ENCODE measurements around the gene UNC5A.

The UNC5A gene

DNA sequence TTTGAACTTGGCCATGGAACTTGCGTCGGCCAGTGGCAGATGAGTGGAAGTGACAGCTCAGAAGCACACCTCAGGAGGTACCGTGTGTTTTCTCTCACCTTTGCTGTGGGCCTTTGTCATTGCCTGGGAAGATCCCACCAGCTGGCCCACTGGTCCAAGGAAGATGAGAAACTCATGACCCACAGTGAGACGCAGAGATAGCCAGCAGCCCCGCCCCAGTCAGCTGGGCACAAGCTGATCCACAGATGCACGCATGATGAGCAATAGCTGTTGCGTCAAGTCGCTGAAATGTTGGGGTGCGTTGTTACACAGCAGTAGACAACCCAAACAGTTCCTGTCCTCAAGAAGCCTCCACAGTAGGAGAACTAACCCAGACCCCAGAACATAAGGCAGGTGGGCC, 30.8 kb upstream of the UNC5A start:
- H3K27me3 ChIP-seq (replicated peaks; ENCODE audit: control insufficient read depth, insufficient read depth, low read length) = peaks cover 4% of the 10 kb centered on the region
- DNase-seq (ENCODE audit: extremely low read depth, insufficient read length) = no peak
- TF ChIP-seq, protein P1, sequence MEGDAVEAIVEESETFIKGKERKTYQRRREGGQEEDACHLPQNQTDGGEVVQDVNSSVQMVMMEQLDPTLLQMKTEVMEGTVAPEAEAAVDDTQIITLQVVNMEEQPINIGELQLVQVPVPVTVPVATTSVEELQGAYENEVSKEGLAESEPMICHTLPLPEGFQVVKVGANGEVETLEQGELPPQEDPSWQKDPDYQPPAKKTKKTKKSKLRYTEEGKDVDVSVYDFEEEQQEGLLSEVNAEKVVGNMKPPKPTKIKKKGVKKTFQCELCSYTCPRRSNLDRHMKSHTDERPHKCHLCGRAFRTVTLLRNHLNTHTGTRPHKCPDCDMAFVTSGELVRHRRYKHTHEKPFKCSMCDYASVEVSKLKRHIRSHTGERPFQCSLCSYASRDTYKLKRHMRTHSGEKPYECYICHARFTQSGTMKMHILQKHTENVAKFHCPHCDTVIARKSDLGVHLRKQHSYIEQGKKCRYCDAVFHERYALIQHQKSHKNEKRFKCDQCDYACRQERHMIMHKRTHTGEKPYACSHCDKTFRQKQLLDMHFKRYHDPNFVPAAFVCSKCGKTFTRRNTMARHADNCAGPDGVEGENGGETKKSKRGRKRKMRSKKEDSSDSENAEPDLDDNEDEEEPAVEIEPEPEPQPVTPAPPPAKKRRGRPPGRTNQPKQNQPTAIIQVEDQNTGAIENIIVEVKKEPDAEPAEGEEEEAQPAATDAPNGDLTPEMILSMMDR (IDR thresholded peaks at IDR 0.05; ENCODE audit: insufficient read depth, low read length, poor library complexity, severe bottlenecking) = no peak

DNA sequence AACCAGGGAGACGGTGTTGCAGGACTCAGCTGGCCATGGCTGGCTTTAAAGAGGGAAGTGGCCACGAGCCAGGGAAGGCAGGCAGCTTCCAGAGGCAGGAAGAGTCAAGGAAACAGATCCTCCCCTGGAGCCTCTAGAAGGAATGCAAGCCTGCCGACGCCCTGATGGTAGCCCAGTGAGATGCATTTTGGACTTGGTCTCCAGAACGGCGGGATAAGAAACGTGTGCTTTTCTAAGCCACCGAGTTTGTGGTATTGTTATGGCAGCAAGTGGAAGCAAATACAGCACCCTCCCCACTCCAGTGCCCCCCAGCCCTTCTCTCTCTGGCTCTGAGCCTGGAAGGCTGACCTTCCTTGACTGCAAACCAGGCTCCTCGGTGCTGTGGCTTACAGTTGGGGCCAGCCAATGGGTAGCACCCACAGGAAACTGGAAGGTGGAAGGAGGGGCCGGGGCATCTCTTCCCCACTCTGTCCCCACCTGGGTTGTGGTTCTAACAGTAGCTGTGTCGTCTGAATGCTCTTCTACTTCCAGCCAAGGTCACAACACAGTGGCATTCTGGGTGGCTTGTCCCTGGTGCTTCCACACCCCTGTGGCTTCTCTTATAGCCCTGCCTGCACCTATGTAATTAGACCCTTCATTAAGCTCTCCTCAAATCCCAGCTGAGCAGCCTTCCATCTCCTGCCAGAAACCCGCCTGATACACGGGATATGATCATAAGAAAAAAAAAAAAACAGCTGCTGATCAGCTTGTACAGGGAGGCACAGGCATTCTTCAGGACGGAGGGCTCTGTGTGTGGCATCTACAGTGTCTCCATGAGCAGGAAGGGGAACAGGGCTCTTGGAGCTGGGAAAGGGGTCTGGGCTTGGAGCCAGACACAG, 29.9 kb upstream of the UNC5A start:
- Histone ChIP-seq H3K4me3 (replicated peaks; ENCODE audit: low read depth, low read length) (no peak overlapping the region), H3K27me3 (replicated peaks; ENCODE audit: control insufficient read depth, insufficient read depth, low read length) (peaks cover 2% of the 10 kb centered on the region), H3K36me3 (ENCODE audit: control insufficient read depth, insufficient read depth, low read length) (no peaks in the 10 kb centered on the region)
- DNase-seq (ENCODE audit: extremely low read depth, insufficient read length) = no peak
- TF ChIP-seq, protein P1 (IDR thresholded peaks at IDR 0.05; ENCODE audit: insufficient read depth, low read length, poor library complexity, severe bottlenecking) = no peak

More for the DNA sequence above, 30.8 kb upstream of the UNC5A start:
- H3K36me3 ChIP-seq (ENCODE audit: control insufficient read depth, insufficient read depth, low read length) = no peaks in the 10 kb centered on the region
- H3K4me3 ChIP-seq (replicated peaks; ENCODE audit: low read depth, low read length) = no peak overlapping the region

GRCh38 chr5:176781054-176781375, 29.3 kb upstream of the UNC5A start:
- DNase-seq (ENCODE audit: extremely low read depth, insufficient read length) = no peak
- Histone ChIP-seq H3K36me3 (ENCODE audit: control insufficient read depth, insufficient read depth, low read length) (no peaks in the 10 kb centered on the region), H3K4me3 (replicated peaks; ENCODE audit: low read depth, low read length) (no peak overlapping the region), H3K27me3 (replicated peaks; ENCODE audit: control insufficient read depth, insufficient read depth, low read length) (peaks cover 2% of the 10 kb centered on the region)
- TF ChIP-seq, protein P1 (IDR thresholded peaks at IDR 0.05; ENCODE audit: insufficient read depth, low read length, poor library complexity, severe bottlenecking) = no peak

- TF ChIP-seq, protein P1 (IDR thresholded peaks at IDR 0.05; ENCODE audit: insufficient read depth, low read length, poor library complexity, severe bottlenecking) = no peak
- H3K27me3 ChIP-seq (replicated peaks; ENCODE audit: control insufficient read depth, insufficient read depth, low read length) = peaks cover 2% of the 10 kb centered on the region
- H3K4me3 ChIP-seq (replicated peaks; ENCODE audit: low read depth, low read length) = no peak overlapping the region
- DNase-seq (ENCODE audit: extremely low read depth, insufficient read length) = no peak
- H3K36me3 ChIP-seq (ENCODE audit: control insufficient read depth, insufficient read depth, low read length) = no peaks in the 10 kb centered on the region
These were observed 28.5 kb upstream of the UNC5A start for GRCh38 chr5:176781638-176782570.

DNA sequence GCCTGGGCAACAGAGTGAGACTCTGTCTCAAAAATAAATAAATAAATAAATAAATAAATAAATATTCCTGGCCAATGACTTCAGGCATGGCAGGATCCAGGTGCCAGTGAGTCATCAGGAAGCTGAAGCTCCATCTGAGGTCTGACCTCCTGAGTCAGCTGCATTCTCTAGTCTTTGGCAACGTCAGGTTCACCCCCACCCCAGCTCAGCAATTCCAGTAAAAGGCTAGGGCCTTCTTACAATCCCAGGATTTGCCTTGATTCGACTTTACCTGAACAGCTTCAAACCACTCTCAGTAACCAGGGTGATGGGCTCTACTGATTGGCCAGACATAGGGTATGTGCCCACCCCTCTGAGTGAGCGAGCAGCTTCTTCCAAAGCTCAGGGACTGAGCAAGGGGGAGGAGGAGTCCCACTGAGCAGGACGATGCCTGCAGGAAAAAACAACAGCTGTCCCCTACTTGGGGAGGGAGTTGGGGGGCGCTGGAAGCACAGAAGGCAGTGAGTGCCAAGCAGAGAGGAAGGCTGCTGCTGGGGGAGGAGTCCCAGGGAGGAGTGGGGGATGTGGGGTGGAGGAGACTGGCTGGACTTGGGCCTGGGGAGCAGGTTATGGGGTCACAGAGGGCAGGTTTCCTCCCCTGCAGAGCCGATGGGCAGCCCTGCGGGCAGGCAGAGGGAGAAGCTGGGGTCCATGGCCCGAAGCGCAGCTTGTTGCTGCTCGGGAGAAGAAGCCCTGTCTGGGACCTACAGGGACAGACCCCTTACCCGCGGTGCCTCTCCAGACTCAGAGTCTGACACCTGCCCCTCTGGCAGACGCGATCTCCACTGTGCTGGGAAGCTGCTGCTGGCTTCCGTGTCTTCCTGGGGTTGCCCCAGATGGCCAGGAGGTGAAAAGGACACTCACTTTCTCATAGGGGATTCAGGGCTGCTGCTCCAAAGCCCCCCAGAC, 25.9 kb upstream of the UNC5A start:
- no peak for DNase-seq (ENCODE audit: extremely low read depth, insufficient read length)
- Histone ChIP-seq H3K36me3 (ENCODE audit: control insufficient read depth, insufficient read depth, low read length) (no peaks in the 10 kb centered on the region), H3K27me3 (replicated peaks; ENCODE audit: control insufficient read depth, insufficient read depth, low read length) (no peaks in the 10 kb centered on the region; the same call in 1 of the 2 replicates), H3K4me3 (replicated peaks; ENCODE audit: low read depth, low read length) (no peak overlapping the region)
- TF ChIP-seq, protein P1 (IDR thresholded peaks at IDR 0.05; ENCODE audit: insufficient read depth, low read length, poor library complexity, severe bottlenecking) = no peak

All from GM06990 (cell line).